Suprapubic skin (tissue), 4 donors: ENCODE data around the gene KAZN. TPM values are rescaled to one million over a fixed set of nuclear protein-coding genes. Genes with fewer than 3 reads are reported as not detected.

Experiments used
- DNase-seq, 2 donors: peaks; one replicate each; pipeline ENCODE4 v3.0.0-alpha.2; 2019; ENCODE audit warnings: low spot score in 2 of 2
- H3K27ac ChIP-seq: fragments of 200-600 bp; sonication (generic); one replicate; pipeline ENCODE4 v1.5.1; 2019
- H3K27me3 ChIP-seq: fragments of 200-600 bp; sonication (generic); one replicate; pipeline ENCODE4 v1.5.1; 2019
- H3K36me3 ChIP-seq: fragments of 200-600 bp; sonication (generic); one replicate; pipeline ENCODE4 v1.5.1; 2019
- H3K4me1 ChIP-seq: fragments of 200-600 bp; sonication (generic); one replicate; pipeline ENCODE4 v1.5.1; 2019
- H3K4me3 ChIP-seq: fragments of 200-600 bp; sonication (generic); one replicate; pipeline ENCODE4 v1.5.1; 2019; ENCODE audit warnings: mild to moderate bottlenecking
- H3K9me3 ChIP-seq: fragments of 200-600 bp; sonication (generic); one replicate; pipeline ENCODE4 v1.5.1; 2019
- EP300 ChIP-seq: sonication (generic); formaldehyde crosslinking; IDR thresholded peaks from one replicate; pipeline ENCODE4 v1.6.1; 2017; ENCODE audit warnings: antibody characterized with exemption
- POLR2A ChIP-seq, 2 donors: fragments of 450-650 bp; IDR thresholded peaks; one replicate each; pipeline ENCODE4 v1.6.1; 2017; ENCODE audit warnings: antibody characterized with exemption in 2 of 2, mild to moderate bottlenecking in 2 of 2, moderate library complexity in 2 of 2
- POLR2AphosphoS5 ChIP-seq, 3 donors: sonication (generic); formaldehyde crosslinking; IDR thresholded peaks; one replicate each; pipeline ENCODE4 v1.6.1; 2017; ENCODE audit warnings: antibody characterized with exemption in 3 of 3
- WGBS: methylation state at CpG from one replicate; pipeline ENCODE4 v1.1.5; 2018; 5-methylcytosine and 5-hydroxymethylcytosine counted together
- total RNA-seq, 4 donors: library from RNA; depleted of rRNA; stranded (reverse); fragments of >200 nt; gene quantifications; one replicate each; pipeline ENCODE4 v1.1.0, GENCODE V29; 2016
- TF ChIP-seq, protein P1 (sequence below), 2 donors: fragments of 200-600 bp in 1 of 2; fragments of 450-650 bp in 1 of 2; sonication (generic) in 1 of 2; IDR thresholded peaks; one replicate each; pipeline ENCODE4 v1.5.1; 2016 to 2019; ENCODE audit warnings: antibody characterized with exemption in 2 of 2, mild to moderate bottlenecking in 1 of 2, moderate library complexity in 1 of 2

The KAZN gene
- total RNA-seq, 4 donors from 2014 or later = 29.2 to 37.5 (median 31.7) TPM

DNA sequence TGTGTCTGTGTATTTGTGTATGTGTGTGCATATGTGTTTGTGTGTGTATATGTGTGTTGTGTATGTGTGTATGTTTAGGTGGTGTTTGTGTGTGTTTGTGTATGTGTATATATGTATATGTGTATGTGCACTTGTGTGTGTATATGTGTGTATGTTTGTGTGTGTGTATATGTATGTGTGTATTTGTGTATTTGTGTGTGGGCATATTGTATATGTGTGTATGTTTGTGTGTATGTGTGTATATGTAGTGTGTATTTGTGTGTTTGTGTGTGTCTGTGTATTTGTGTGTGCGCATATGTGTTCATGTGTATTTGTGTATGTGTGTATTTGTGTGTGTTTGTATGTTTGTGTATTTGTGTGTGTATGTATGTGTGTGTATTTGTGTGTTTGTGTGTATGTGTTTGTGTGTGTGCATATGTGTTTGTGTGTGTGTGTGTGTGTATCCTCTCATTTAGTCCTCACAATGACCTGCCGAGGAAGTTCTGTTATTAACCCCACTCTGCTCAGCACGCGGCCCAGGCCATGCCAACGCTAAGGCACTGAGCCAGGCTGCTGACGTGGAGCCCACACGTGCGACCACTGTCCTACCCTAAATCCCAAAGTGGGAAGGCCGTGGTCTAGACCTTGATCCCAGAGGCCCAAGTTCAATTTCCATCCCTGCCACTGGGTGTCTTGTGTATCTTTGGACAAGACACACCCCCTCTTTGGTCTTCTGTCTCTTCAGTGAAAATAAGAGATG lies 511.8 kb downstream of the KAZN start:
- H3K4me1 ChIP-seq = no peaks in the 10 kb centered on the region
- no peak overlapping the region for H3K4me3 ChIP-seq
- H3K27me3 ChIP-seq = no peaks in the 10 kb centered on the region
- 89% methylated on average over 8 of the region's 9 CpGs for WGBS
- H3K27ac ChIP-seq = no peak overlapping the region
- no peaks in the 10 kb centered on the region for H3K36me3 ChIP-seq
- no peak for TF ChIP-seq POLR2AphosphoS5 (IDR thresholded peaks at IDR 0.05)
- TF ChIP-seq EP300 = no peak
- TF ChIP-seq, protein P1, sequence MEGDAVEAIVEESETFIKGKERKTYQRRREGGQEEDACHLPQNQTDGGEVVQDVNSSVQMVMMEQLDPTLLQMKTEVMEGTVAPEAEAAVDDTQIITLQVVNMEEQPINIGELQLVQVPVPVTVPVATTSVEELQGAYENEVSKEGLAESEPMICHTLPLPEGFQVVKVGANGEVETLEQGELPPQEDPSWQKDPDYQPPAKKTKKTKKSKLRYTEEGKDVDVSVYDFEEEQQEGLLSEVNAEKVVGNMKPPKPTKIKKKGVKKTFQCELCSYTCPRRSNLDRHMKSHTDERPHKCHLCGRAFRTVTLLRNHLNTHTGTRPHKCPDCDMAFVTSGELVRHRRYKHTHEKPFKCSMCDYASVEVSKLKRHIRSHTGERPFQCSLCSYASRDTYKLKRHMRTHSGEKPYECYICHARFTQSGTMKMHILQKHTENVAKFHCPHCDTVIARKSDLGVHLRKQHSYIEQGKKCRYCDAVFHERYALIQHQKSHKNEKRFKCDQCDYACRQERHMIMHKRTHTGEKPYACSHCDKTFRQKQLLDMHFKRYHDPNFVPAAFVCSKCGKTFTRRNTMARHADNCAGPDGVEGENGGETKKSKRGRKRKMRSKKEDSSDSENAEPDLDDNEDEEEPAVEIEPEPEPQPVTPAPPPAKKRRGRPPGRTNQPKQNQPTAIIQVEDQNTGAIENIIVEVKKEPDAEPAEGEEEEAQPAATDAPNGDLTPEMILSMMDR (IDR thresholded peaks at IDR 0.05) = no peak
- TF ChIP-seq POLR2A (IDR thresholded peaks at IDR 0.05) = no peak
- no peak for DNase-seq
- no peaks in the 10 kb centered on the region for H3K9me3 ChIP-seq

DNA sequence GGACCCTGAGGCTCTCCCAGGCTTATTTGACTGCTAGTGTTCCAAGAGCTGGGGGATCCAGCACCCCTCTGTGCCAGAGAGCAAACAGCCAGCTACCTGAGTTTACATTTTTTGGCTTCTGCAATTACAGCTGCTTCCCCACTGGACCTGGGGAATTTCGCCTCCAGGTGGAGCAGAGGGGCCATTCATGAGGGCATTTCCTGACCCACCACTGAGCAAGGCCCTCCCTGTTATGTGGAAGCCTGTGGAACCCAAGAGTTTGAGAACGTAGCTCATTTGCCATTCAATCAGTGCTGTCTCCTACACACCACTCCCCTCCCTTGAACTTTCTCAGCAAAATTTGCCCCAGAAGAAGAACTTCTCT lies 512.4 kb downstream of the KAZN start:
- H3K4me3 ChIP-seq = no peak overlapping the region
- 96% methylated on average over 2 of the region's 2 CpGs for WGBS

DNA sequence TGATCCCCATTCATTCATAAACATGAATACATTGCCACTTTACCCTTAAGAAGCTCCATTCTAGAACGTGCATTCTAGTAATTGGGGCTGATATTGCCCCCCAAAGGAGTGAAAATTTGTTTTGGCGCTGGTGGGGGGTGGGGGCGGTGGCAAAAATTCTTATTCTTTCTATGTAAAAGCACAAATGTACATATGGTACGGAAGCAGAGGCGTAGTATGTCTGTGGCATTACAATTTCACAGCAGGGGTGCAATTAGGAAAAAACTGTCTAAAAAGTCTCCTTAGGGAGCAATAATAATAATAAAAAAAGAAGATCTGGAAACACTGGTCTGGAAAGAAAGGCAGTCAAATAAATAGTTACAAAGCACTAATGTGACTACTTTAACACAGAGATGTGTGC lies 514.7 kb downstream of the KAZN start:
- H3K36me3 ChIP-seq = no peaks in the 10 kb centered on the region
- H3K27ac ChIP-seq = no peak overlapping the region
- H3K4me3 ChIP-seq = no peak overlapping the region
- 91% methylated on average over 5 of the region's 5 CpGs for WGBS
- TF ChIP-seq, protein P1 (IDR thresholded peaks at IDR 0.05) = no peak
- TF ChIP-seq POLR2AphosphoS5 (IDR thresholded peaks at IDR 0.05) (no peak), POLR2A (IDR thresholded peaks at IDR 0.05) (no peak), EP300 (no peak)
- no peaks in the 10 kb centered on the region for H3K27me3 ChIP-seq
- DNase-seq = no peak
- H3K9me3 ChIP-seq = no peaks in the 10 kb centered on the region
- peaks cover 2% of the 10 kb centered on the region for H3K4me1 ChIP-seq

More for the DNA sequence above, 512.4 kb downstream of the KAZN start:
- DNase-seq = no peak
- H3K36me3 ChIP-seq = no peaks in the 10 kb centered on the region
- no peak overlapping the region for H3K27ac ChIP-seq
- H3K4me1 ChIP-seq = no peaks in the 10 kb centered on the region
- no peaks in the 10 kb centered on the region for H3K27me3 ChIP-seq
- no peaks in the 10 kb centered on the region for H3K9me3 ChIP-seq
- no peak for TF ChIP-seq POLR2A (IDR thresholded peaks at IDR 0.05)
- no peak for TF ChIP-seq EP300
- TF ChIP-seq, protein P1 (IDR thresholded peaks at IDR 0.05) = no peak
- no peak for TF ChIP-seq POLR2AphosphoS5 (IDR thresholded peaks at IDR 0.05)

DNA sequence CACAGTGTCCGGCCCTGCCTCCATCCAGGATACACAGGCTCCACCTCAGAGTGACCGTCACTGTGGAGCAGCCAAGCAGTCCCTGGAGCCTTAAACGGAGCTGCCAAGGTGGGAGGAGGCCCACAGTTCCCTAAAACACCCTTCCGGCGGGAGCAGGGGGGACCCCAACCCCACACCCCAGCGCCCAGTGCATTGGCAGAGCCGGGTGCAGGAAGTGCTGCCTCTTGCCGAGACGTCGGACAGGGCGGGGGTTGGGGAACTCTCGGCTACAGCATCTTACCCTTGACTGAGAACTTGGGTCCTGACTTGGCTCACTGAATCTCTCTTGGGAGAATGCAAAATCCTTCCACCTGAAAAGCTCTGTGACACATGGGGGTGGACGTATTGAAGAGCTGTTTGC lies 516.4 kb downstream of the KAZN start:
- DNase-seq = no peak
- no peak overlapping the region for H3K27ac ChIP-seq
- peaks cover 2% of the 10 kb centered on the region for H3K4me1 ChIP-seq
- WGBS = 100% methylated on average over 2 of the region's 13 CpGs
- no peak overlapping the region for H3K4me3 ChIP-seq
- H3K27me3 ChIP-seq = no peaks in the 10 kb centered on the region
- no peaks in the 10 kb centered on the region for H3K36me3 ChIP-seq
- no peaks in the 10 kb centered on the region for H3K9me3 ChIP-seq
- TF ChIP-seq EP300 = no peak
- no peak for TF ChIP-seq POLR2AphosphoS5 (IDR thresholded peaks at IDR 0.05)
- TF ChIP-seq, protein P1 (IDR thresholded peaks at IDR 0.05) = no peak
- TF ChIP-seq POLR2A (IDR thresholded peaks at IDR 0.05) = no peak

DNA sequence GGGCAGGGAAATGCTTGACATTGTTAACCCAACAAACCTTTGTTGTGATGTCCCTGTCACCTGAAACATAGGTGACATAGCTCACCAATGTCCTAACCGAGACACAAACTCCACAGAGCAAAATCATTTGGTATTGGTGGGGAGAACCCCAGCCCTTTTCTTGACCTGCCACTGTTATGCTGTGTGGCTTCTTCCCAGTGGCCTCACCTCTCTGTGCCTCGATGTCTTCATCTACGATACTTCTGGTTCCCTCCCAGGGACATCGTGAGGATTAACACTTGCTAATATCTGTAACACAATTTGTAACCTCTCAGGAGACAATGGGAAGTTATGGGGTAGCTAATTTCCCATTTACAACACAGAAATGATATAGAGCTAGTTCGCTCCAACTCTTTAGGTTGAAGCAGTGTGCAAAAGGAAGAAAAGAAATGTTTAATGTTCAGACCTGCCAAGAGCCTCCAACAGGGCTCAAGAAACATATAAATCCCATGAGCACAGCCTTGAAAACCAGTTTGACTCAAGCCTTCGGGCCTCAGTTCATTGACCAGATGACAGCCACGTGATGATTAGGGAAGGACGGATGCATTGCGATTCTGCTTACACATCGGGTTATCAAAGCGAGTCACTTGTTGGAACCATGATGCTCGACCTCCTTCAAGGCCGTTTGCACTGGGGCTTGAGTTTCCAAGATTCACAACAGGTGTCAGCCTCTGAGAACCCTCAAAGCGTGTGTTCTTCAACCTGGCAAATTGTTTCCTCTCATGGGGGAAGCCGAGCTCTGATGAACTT lies 517.3 kb downstream of the KAZN start:
- no peaks in the 10 kb centered on the region for H3K9me3 ChIP-seq
- TF ChIP-seq POLR2A (IDR thresholded peaks at IDR 0.05) = no peak
- TF ChIP-seq, protein P1 (IDR thresholded peaks at IDR 0.05) = no peak
- no peak for TF ChIP-seq EP300
- no peak for DNase-seq
- H3K4me1 ChIP-seq = peaks cover 2% of the 10 kb centered on the region
- no peak overlapping the region for H3K4me3 ChIP-seq
- no peaks in the 10 kb centered on the region for H3K27me3 ChIP-seq
- 95% methylated on average over 15 of the region's 15 CpGs for WGBS
- no peaks in the 10 kb centered on the region for H3K36me3 ChIP-seq
- H3K27ac ChIP-seq = no peak overlapping the region
